Type B pancreatic cell (in vitro differentiated cells): Measurements from ENCODE around the gene PTPRM. TPM values are rescaled to one million over a fixed set of nuclear protein-coding genes. Genes with fewer than 3 reads are reported as not detected.

Experiments
- DNase-seq: peaks from one replicate; pipeline ENCODE4 v3.0.0; 2021; ENCODE audit warnings: mixed read lengths; ENCODE audit not compliant: unreplicated experiment; ENCODE audit errors: extremely low spot score
- H3K27ac Mint-ChIP-seq: 2 replicates; pipeline ENCODE4 v1.8.0; 2021; ENCODE audit warnings: mild to moderate bottlenecking, mixed read lengths
- H3K27me3 Mint-ChIP-seq: 2 replicates; pipeline ENCODE4 v1.8.0; 2021; ENCODE audit warnings: mixed read lengths
- H3K36me3 Mint-ChIP-seq: 2 replicates; pipeline ENCODE4 v1.8.0; 2021; ENCODE audit warnings: mixed read lengths
- H3K4me1 Mint-ChIP-seq: one replicate; pipeline ENCODE4 v1.8.0; 2021; ENCODE audit warnings: mixed read lengths; ENCODE audit not compliant: unreplicated experiment
- H3K4me3 Mint-ChIP-seq: 2 replicates; pipeline ENCODE4 v1.8.0; 2021; ENCODE audit warnings: mild to moderate bottlenecking, mixed read lengths
- H3K9me3 Mint-ChIP-seq: 2 replicates; pipeline ENCODE4 v1.8.0; 2021; ENCODE audit warnings: mixed read lengths
- CTCF ChIP-seq: fragments of 200-600 bp; sonication (generic); conservative IDR thresholded peaks from 2 replicates; pipeline ENCODE4 v1.5.0; 2021; ENCODE audit warnings: antibody characterized with exemption, mild to moderate bottlenecking
- total RNA-seq: library from RNA; stranded (reverse); gene quantifications from 2 replicates; pipeline ENCODE4 v1.2.1, GENCODE V29; 2021; ENCODE audit warnings: low replicate concordance

Gene PTPRM
- total RNA-seq, 1 donor from 2014 or later, result 18.6 TPM

- Mint-ChIP-seq H3K27me3 (no peaks in the 10 kb centered on the region), H3K4me1 (no peaks in the 10 kb centered on the region), H3K4me3 (no peak overlapping the region), H3K27ac (no peak overlapping the region), H3K36me3 (no peaks in the 10 kb centered on the region), H3K9me3 (no peaks in the 10 kb centered on the region)
- no peak for TF ChIP-seq CTCF
- no peak for DNase-seq
Observed at GRCh38 chr18:8455661-8456614, 888.8 kb downstream of the PTPRM start.
